Endothelial cell of umbilical vein (primary cell): ENCODE measurements around the gene ZBTB21. TPM values are rescaled to one million over a fixed set of nuclear protein-coding genes. Genes with fewer than 3 reads are reported as not detected.

Experiments used
- BruUV-seq: library from RNA; stranded (reverse); fragments of 400-500 nt; replicated peaks from 2 replicates; lab custom pipeline; 2021; lab: Mats Ljungman, UMichigan
- CTCF ChIA-PET: fragments of 300-600, 350-600 bp; sonication (Branson Sonifier 250); formaldehyde crosslinking; loops from one replicate; lab custom pipeline; 2021; ENCODE audit warnings: antibody characterized with exemption, inconsistent platforms; lab: Charles Lee
- POLR2A ChIA-PET: fragments of 300-600, 350-600 bp; sonication (Branson Sonifier 250); formaldehyde crosslinking; loops from one replicate; lab custom pipeline; 2021; ENCODE audit warnings: antibody characterized with exemption, inconsistent platforms; lab: Charles Lee
- DNase-seq: peaks from one replicate; pipeline ENCODE4 v3.0.0-alpha.2; 2011; ENCODE audit warnings: low read depth, low spot score
- FAIRE-seq: peaks from 2 replicates; lab custom pipeline; 2011; peaks lifted over from hg19 to GRCh38; lab: Jason Lieb, UNC
- H2AFZ ChIP-seq: 2 replicates; pipeline ENCODE4 v1.6.0; 2012; ENCODE audit warnings: low read depth, low read length, control low read depth, inconsistent platforms
- H3K27ac ChIP-seq: 2 replicates; pipeline ENCODE4 v1.5.1; 2011; ENCODE audit warnings: low read depth, mild to moderate bottlenecking, control low read depth, low read length, moderate library complexity; ENCODE audit not compliant: insufficient read depth
- H3K27me3 ChIP-seq, 2 experiments: 2 replicates each; pipeline versions ENCODE4 v1.6.0 to v1.6.1; 2011; ENCODE audit warnings: low read length in 2 of 2, mixed read lengths in 1 of 2; ENCODE audit not compliant: control insufficient read depth in 2 of 2, insufficient read depth in 2 of 2
- H3K36me3 ChIP-seq, 2 experiments: 2 replicates in 1 of 2; 3 replicates in 1 of 2; pipeline ENCODE4 v1.5.1; 2011; ENCODE audit warnings: low read length in 2 of 2, mild to moderate bottlenecking in 1 of 2, moderate library complexity in 1 of 2; ENCODE audit not compliant: control insufficient read depth in 2 of 2, insufficient read depth in 2 of 2; ENCODE audit errors: extremely low read depth in 1 of 2
- H3K4me1 ChIP-seq: 3 replicates; pipeline ENCODE4 v1.5.1; 2011; ENCODE audit warnings: mild to moderate bottlenecking, low read length; ENCODE audit not compliant: control insufficient read depth, insufficient read depth; ENCODE audit errors: extremely low read depth
- H3K4me2 ChIP-seq: 2 replicates; pipeline ENCODE4 v1.6.1; 2011; ENCODE audit warnings: low read length, control low read depth, mixed read lengths; ENCODE audit not compliant: insufficient read depth
- H3K4me3 ChIP-seq, 3 experiments: fragments of 200-600 bp in 1 of 3; sonication (generic), shearing (Covaris generic) in 1 of 3; replicated peaks in 1 of 3; 2 replicates each; pipeline ENCODE4 v1.5.1; 2011 to 2016; ENCODE audit warnings: control low read depth in 3 of 3, low read length in 3 of 3, mild to moderate bottlenecking in 2 of 3, inconsistent platforms in 1 of 3, low read depth in 1 of 3, moderate library complexity in 1 of 3; ENCODE audit not compliant: insufficient read depth in 1 of 3
- H3K79me2 ChIP-seq: 2 replicates; pipeline ENCODE4 v1.6.0; 2012; ENCODE audit warnings: low read length, inconsistent platforms; ENCODE audit not compliant: control insufficient read depth, insufficient read depth
- H3K9ac ChIP-seq: replicated peaks from 2 replicates; pipeline ENCODE3; 2011; ENCODE audit warnings: low read length, control low read depth; ENCODE audit not compliant: insufficient read depth; ENCODE audit errors: extremely low read depth
- H3K9me1 ChIP-seq: replicated peaks from 3 replicates; pipeline ENCODE4 v1.6.0; 2011; ENCODE audit warnings: mild to moderate bottlenecking, low read length; ENCODE audit not compliant: control insufficient read depth, insufficient read depth; ENCODE audit errors: extremely low read depth
- H3K9me3 ChIP-seq: replicated peaks from 2 replicates; pipeline ENCODE4 v1.5.1; 2012; ENCODE audit warnings: low read length, inconsistent platforms; ENCODE audit not compliant: control insufficient read depth, insufficient read depth
- H4K20me1 ChIP-seq: replicated peaks from 2 replicates; pipeline ENCODE3; 2011; ENCODE audit warnings: mild to moderate bottlenecking, low read length; ENCODE audit not compliant: control insufficient read depth, insufficient read depth; ENCODE audit errors: extremely low read depth
- EZH2 ChIP-seq: IDR thresholded peaks from 2 replicates; pipeline ENCODE4 v1.6.1; 2012; ENCODE audit warnings: borderline replicate concordance, low read depth, mild to moderate bottlenecking, moderate library complexity, low read length, inconsistent platforms; ENCODE audit not compliant: severe bottlenecking
- FOS ChIP-seq: IDR thresholded peaks from 2 replicates; pipeline ENCODE4 v1.6.1; 2011; ENCODE audit warnings: mild to moderate bottlenecking, low read length, moderate library complexity, borderline replicate concordance; ENCODE audit not compliant: insufficient read depth
- GATA2 ChIP-seq: IDR thresholded peaks from 2 replicates; pipeline ENCODE4 v1.7.0; 2011; ENCODE audit warnings: low read depth, mild to moderate bottlenecking, moderate library complexity, mixed read lengths, low read length; ENCODE audit not compliant: insufficient read length, insufficient read depth
- JUN ChIP-seq: IDR thresholded peaks from 2 replicates; pipeline ENCODE4 v1.6.1; 2011; ENCODE audit warnings: borderline replicate concordance, low read depth; ENCODE audit not compliant: insufficient read length, insufficient read depth
- MYC ChIP-seq: IDR thresholded peaks from one replicate; pipeline ENCODE4 v1.6.1; 2011; ENCODE audit warnings: mild to moderate bottlenecking, low read depth, low read length
- POLR2A ChIP-seq: IDR thresholded peaks from 2 replicates; pipeline ENCODE4 v1.6.1; 2012; ENCODE audit warnings: low read depth, mild to moderate bottlenecking, control low read depth, low read length
- POLR2AphosphoS5 ChIP-seq: IDR thresholded peaks from 2 replicates; pipeline ENCODE4 v1.6.1; 2012; ENCODE audit warnings: low read depth, mild to moderate bottlenecking, control low read depth, low read length, moderate library complexity; ENCODE audit not compliant: insufficient read depth
- dilution Hi-C: fragments of 300-500 bp; cut with MboI; formaldehyde crosslinking; loops from one replicate; pipeline ENCODE4 v1.15.0; 2019; ENCODE audit warnings: low sequenced_read_pairs; ENCODE audit not compliant: extremely low pct_ligation_motif_present
- intact Hi-C: fragments of 100-400 bp; cut with micrococcal nuclease; formaldehyde crosslinking; loops from one replicate; pipeline ENCODE4 v1.10.0; 2022
- polyA plus RNA-seq, 4 experiments: library from polyadenylated mRNA; depleted of rRNA in 3 of 4; stranded (reverse) in 3 of 4; unstranded in 1 of 4; fragments of >200 nt; gene quantifications; 2 replicates each; pipeline versions ENCODE4 v1.2.1 to v1.2.3, GENCODE V29; 2011 to 2012; ENCODE audit warnings: missing spikeins in 1 of 4
- total RNA-seq: library from RNA; stranded (reverse); gene quantifications from 2 replicates; pipeline ENCODE4 v1.2.3, GENCODE V29; 2021
- TF ChIP-seq, protein P1 (sequence below), 2 donors: IDR thresholded peaks; 1 replicate in 1 of 2; 2 replicates in 1 of 2; pipeline ENCODE4 v1.5.1; 2011; ENCODE audit warnings: low read length in 2 of 2, mild to moderate bottlenecking in 2 of 2, moderate library complexity in 2 of 2, control low read depth in 1 of 2, inconsistent platforms in 1 of 2, low read depth in 1 of 2; ENCODE audit not compliant: insufficient read depth in 1 of 2; ENCODE audit errors: extremely low read depth in 1 of 2
- TF ChIP-seq, protein P2 (sequence below): IDR thresholded peaks from 2 replicates; pipeline ENCODE4 v1.6.1; 2011; ENCODE audit not compliant: insufficient read depth, insufficient read length

The ZBTB21 gene
- total and polyA plus RNA-seq, 2 donors (not counting 3 experiments of a cell fraction or from before 2014, with no cell fraction given), result 2.8 to 12.4 TPM

DNA sequence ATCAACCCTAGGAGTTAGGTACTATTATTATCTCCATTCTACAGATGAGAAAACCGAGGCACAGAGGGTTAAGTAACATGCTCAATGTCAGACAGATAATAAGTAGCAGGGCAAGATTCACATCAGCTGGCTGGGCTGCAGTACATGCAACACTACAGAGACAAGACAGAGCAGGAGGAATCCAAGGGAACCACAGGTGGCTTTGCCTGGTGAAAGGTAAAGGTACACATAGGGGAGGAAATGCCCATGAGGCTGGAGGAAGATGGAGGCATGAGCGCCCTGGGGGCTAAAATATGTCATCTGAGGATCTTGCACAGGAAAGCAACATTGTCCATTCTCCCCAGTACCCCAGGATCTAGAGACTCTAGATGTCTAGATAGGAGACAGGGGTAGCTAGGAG lies 8.4 kb downstream of the ZBTB21 start:
- BruUV-seq, result no TSS peak
- dilution Hi-C loops (no loop called here), intact Hi-C loops (no loop called here)
- Histone ChIP-seq H3K4me1 (no peaks in the 10 kb centered on the region), H3K9me3 (no peaks in the 10 kb centered on the region), H3K4me2 (no peak overlapping the region), H3K9me1 (no peaks in the 10 kb centered on the region), H4K20me1 (no peaks in the 10 kb centered on the region), H2AFZ (no peak overlapping the region), H3K27ac (no peak overlapping the region), H3K9ac (no peak overlapping the region), H3K27me3 (no peaks in the 10 kb centered on the region), H3K79me2 (peaks cover 16% of the 10 kb centered on the region), H3K4me3 (no peak overlapping the region), H3K36me3 (peaks cover 0 to 4% of the 10 kb centered on the region in 2 experiments)
- FAIRE-seq (no peak), DNase-seq (no peak)
- POLR2A ChIA-PET, result no interaction called here
- TF ChIP-seq, protein P1, sequence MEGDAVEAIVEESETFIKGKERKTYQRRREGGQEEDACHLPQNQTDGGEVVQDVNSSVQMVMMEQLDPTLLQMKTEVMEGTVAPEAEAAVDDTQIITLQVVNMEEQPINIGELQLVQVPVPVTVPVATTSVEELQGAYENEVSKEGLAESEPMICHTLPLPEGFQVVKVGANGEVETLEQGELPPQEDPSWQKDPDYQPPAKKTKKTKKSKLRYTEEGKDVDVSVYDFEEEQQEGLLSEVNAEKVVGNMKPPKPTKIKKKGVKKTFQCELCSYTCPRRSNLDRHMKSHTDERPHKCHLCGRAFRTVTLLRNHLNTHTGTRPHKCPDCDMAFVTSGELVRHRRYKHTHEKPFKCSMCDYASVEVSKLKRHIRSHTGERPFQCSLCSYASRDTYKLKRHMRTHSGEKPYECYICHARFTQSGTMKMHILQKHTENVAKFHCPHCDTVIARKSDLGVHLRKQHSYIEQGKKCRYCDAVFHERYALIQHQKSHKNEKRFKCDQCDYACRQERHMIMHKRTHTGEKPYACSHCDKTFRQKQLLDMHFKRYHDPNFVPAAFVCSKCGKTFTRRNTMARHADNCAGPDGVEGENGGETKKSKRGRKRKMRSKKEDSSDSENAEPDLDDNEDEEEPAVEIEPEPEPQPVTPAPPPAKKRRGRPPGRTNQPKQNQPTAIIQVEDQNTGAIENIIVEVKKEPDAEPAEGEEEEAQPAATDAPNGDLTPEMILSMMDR (IDR thresholded peaks at IDR 0.05; ENCODE audit: extremely low read depth in 1 of 2, insufficient read depth in 1 of 2, low read depth in 1 of 2, low read length in 2 of 2), result no peak
- no peak for TF ChIP-seq FOS
- TF ChIP-seq, protein P2, sequence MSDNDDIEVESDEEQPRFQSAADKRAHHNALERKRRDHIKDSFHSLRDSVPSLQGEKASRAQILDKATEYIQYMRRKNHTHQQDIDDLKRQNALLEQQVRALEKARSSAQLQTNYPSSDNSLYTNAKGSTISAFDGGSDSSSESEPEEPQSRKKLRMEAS, result no peak
- no peak for TF ChIP-seq POLR2A
- TF ChIP-seq EZH2, result no peak
- no peak for TF ChIP-seq GATA2
- no peak for TF ChIP-seq JUN
- no peak for TF ChIP-seq MYC
- TF ChIP-seq POLR2AphosphoS5, result no peak
- CTCF ChIA-PET, result no interaction called here
